Measurements from ENCODE around the gene TRAM2. TPM values are rescaled to one million over a fixed set of nuclear protein-coding genes. Genes with fewer than 3 reads are reported as not detected.
A peak's percentile ranks its signal among the peaks of the same experiment; 100 is the strongest.

TRAM2 gene
- total and polyA plus RNA-seq, 2 of the 13 experiments (the other 11 are each of a cell fraction or from before 2014, with no cell fraction given): 49.1 to 72.5 TPM

DNA sequence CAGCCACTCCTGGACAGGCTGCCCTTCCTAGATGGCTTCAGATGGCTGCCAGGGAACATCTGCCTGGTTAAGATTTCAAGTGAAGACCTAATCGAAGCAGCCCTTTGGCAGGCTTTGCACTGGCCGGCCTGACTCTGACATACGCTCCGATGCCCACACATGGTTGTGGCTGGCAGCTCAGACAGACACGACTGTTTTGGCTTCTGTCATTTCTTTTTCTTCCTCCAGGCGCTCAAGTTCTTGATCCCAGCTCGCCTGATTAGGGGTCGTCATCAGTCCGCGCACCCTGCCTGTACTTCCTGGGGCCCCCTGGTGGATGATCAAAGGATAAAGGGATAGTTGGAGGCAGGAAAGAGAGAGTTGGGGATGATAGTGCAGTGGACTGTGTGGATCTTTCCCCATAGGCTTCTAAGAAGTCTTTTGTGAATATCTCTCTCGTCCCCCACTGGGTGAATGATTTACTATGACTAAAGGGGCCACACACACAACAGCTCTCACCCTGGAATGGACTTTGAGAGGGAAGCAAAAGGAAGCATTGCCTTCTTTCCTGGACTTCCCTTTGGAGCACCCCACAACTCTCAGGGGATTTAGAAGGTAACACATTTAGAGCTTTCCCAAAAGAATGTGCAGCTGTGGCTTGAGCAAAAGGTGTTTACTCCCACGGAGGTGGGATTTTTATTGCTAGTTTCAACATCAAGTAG, 21.4 kb upstream of the TRAM2 start (continued):
- TF ChIP-seq YY1 (IDR thresholded peaks at IDR 0.05; ENCODE audit: insufficient read depth, insufficient replicate concordance, low read depth, low read length) (peak; percentile 78), RELA (CRISPR knock-in tag; IDR thresholded peaks at IDR 0.05) (no peak), GFI1 (CRISPR knock-in tag; IDR thresholded peaks at IDR 0.05; ENCODE audit: borderline replicate concordance) (peak; percentile 84), IRX3 (CRISPR knock-in tag; IDR thresholded peaks at IDR 0.05; ENCODE audit: borderline replicate concordance, low read depth) (no peak), SRSF1 (optimal IDR thresholded peaks at IDR 0.05; ENCODE audit: low read depth, low read length) (no peak), ZNF552 (CRISPR knock-in tag; IDR thresholded peaks at IDR 0.05; ENCODE audit: borderline replicate concordance) (peak; percentile 74; the same call in 1 of the 2 replicates), HOXD1 (CRISPR knock-in tag; IDR thresholded peaks at IDR 0.05) (0 out of 2 replicates have a peak, but pooled peaks have one; percentile 75), ZNF747 (CRISPR knock-in tag; IDR thresholded peaks at IDR 0.05; ENCODE audit: borderline replicate concordance) (peak; percentile 56), ZNF530 (CRISPR knock-in tag; IDR thresholded peaks at IDR 0.05; ENCODE audit: low read depth) (no peak), ZSCAN22 (CRISPR knock-in tag; IDR thresholded peaks at IDR 0.05) (no peak; the same call in 1 of the 2 replicates), ZIK1 (CRISPR knock-in tag; IDR thresholded peaks at IDR 0.05; ENCODE audit: borderline replicate concordance, low read depth) (no peak)
- TF ChIP-seq, protein P1, sequence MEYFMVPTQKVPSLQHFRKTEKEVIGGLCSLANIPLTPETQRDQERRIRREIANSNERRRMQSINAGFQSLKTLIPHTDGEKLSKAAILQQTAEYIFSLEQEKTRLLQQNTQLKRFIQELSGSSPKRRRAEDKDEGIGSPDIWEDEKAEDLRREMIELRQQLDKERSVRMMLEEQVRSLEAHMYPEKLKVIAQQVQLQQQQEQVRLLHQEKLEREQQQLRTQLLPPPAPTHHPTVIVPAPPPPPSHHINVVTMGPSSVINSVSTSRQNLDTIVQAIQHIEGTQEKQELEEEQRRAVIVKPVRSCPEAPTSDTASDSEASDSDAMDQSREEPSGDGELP (IDR thresholded peaks at IDR 0.05; ENCODE audit: borderline replicate concordance, low read depth): peak; percentile 40; the same call in 1 of the 2 replicates
- TF ChIP-seq, protein P2, sequence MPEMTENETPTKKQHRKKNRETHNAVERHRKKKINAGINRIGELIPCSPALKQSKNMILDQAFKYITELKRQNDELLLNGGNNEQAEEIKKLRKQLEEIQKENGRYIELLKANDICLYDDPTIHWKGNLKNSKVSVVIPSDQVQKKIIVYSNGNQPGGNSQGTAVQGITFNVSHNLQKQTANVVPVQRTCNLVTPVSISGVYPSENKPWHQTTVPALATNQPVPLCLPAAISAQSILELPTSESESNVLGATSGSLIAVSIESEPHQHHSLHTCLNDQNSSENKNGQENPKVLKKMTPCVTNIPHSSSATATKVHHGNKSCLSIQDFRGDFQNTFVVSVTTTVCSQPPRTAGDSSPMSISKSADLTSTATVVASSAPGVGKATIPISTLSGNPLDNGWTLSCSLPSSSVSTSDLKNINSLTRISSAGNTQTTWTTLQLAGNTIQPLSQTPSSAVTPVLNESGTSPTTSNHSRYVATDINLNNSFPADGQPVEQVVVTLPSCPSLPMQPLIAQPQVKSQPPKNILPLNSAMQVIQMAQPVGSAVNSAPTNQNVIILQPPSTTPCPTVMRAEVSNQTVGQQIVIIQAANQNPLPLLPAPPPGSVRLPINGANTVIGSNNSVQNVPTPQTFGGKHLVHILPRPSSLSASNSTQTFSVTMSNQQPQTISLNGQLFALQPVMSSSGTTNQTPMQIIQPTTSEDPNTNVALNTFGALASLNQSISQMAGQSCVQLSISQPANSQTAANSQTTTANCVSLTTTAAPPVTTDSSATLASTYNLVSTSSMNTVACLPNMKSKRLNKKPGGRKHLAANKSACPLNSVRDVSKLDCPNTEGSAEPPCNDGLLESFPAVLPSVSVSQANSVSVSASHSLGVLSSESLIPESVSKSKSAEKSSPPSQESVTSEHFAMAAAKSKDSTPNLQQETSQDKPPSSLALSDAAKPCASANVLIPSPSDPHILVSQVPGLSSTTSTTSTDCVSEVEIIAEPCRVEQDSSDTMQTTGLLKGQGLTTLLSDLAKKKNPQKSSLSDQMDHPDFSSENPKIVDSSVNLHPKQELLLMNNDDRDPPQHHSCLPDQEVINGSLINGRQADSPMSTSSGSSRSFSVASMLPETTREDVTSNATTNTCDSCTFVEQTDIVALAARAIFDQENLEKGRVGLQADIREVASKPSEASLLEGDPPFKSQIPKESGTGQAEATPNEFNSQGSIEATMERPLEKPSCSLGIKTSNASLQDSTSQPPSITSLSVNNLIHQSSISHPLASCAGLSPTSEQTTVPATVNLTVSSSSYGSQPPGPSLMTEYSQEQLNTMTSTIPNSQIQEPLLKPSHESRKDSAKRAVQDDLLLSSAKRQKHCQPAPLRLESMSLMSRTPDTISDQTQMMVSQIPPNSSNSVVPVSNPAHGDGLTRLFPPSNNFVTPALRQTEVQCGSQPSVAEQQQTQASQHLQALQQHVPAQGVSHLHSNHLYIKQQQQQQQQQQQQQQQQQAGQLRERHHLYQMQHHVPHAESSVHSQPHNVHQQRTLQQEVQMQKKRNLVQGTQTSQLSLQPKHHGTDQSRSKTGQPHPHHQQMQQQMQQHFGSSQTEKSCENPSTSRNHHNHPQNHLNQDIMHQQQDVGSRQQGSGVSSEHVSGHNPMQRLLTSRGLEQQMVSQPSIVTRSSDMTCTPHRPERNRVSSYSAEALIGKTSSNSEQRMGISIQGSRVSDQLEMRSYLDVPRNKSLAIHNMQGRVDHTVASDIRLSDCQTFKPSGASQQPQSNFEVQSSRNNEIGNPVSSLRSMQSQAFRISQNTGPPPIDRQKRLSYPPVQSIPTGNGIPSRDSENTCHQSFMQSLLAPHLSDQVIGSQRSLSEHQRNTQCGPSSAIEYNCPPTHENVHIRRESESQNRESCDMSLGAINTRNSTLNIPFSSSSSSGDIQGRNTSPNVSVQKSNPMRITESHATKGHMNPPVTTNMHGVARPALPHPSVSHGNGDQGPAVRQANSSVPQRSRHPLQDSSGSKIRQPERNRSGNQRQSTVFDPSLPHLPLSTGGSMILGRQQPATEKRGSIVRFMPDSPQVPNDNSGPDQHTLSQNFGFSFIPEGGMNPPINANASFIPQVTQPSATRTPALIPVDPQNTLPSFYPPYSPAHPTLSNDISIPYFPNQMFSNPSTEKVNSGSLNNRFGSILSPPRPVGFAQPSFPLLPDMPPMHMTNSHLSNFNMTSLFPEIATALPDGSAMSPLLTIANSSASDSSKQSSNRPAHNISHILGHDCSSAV (CRISPR knock-in tag; IDR thresholded peaks at IDR 0.05; ENCODE audit: borderline replicate concordance): no peak
- TF ChIP-seq, protein P3, sequence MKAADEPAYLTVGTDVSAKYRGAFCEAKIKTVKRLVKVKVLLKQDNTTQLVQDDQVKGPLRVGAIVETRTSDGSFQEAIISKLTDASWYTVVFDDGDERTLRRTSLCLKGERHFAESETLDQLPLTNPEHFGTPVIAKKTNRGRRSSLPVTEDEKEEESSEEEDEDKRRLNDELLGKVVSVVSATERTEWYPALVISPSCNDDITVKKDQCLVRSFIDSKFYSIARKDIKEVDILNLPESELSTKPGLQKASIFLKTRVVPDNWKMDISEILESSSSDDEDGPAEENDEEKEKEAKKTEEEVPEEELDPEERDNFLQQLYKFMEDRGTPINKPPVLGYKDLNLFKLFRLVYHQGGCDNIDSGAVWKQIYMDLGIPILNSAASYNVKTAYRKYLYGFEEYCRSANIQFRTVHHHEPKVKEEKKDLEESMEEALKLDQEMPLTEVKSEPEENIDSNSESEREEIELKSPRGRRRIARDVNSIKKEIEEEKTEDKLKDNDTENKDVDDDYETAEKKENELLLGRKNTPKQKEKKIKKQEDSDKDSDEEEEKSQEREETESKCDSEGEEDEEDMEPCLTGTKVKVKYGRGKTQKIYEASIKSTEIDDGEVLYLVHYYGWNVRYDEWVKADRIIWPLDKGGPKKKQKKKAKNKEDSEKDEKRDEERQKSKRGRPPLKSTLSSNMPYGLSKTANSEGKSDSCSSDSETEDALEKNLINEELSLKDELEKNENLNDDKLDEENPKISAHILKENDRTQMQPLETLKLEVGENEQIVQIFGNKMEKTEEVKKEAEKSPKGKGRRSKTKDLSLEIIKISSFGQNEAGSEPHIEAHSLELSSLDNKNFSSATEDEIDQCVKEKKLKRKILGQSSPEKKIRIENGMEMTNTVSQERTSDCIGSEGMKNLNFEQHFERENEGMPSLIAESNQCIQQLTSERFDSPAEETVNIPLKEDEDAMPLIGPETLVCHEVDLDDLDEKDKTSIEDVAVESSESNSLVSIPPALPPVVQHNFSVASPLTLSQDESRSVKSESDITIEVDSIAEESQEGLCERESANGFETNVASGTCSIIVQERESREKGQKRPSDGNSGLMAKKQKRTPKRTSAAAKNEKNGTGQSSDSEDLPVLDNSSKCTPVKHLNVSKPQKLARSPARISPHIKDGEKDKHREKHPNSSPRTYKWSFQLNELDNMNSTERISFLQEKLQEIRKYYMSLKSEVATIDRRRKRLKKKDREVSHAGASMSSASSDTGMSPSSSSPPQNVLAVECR (CRISPR knock-in tag; IDR thresholded peaks at IDR 0.05; ENCODE audit: borderline replicate concordance): peak; percentile 81; the same call in 1 of the 2 replicates

All from HepG2 (cell line).